Fibroblast of skin of abdomen (primary cell): Measurements from ENCODE around the gene PRKAA2. TPM values are rescaled to one million over a fixed set of nuclear protein-coding genes. Genes with fewer than 3 reads are reported as not detected.
"Not testable (repeated sequence)": the region's sequence is repeated elsewhere in the genome, so short reads cannot be mapped to it uniquely, and the experiment has no call there.

ENCODE experiments used
- DNase-seq: peaks from one replicate; pipeline ENCODE4 v3.0.0-alpha.2; 2013
- polyA plus RNA-seq, 2 experiments: library from polyadenylated mRNA; unstranded; fragments of 120-200 nt; gene quantifications; one replicate each; pipeline ENCODE4 v1.2.1, GENCODE V29; 2013; ENCODE audit not compliant: insufficient read length in 2 of 2

The PRKAA2 gene
- 1.2 TPM for polyA plus RNA-seq (2013, experiment 1 of 2; ENCODE audit: insufficient read length)
- polyA plus RNA-seq (2013, experiment 2 of 2; ENCODE audit: insufficient read length): 1.1 TPM

DNA sequence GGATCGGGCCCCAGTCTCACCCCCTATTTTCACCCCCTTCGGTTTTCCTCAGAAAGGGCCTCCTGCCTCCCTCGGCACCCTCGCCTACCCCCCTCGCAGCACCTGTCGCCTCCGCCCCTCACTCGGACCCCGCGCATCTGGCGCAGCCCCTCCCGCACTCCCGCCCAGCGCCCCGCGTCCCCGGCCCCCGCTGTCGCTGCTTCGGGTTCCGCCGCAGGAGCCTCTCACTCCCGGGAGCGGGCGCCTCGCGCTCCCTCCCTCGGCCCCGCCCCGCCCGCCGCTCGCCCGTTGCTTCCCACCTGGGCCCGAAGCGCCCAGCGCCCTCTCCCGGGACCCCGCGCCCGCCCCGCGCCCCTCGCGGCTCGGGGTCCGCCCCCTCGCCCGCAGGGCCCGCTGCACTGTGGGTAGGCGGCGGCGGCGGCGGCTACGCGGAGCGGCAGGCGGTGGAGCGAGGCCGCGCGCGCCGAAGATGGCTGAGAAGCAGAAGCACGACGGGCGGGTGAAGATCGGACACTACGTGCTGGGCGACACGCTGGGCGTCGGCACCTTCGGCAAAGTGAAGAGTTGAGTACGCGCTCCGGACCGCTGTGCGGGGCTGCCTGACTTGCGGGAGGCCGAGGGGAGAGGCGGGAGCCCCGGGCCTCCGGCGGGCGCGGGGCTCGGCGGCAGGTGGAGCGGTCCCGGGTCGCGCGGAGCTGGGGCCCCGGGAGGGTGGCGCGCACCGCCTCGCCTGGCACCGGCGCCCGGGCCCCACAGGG, at the start of gene PRKAA2:
Gene PRKAA2, plus strand, starts transcription at position 396 of the 758 bp plus-strand sequence. Its CDS starts 74 bp downstream, at position 470.
- peak; percentile 32 for DNase-seq

GRCh38 chr1:56595397-56596191, 49.5 kb upstream of the PRKAA2 start:
- not testable (repeated sequence) for DNase-seq

DNA sequence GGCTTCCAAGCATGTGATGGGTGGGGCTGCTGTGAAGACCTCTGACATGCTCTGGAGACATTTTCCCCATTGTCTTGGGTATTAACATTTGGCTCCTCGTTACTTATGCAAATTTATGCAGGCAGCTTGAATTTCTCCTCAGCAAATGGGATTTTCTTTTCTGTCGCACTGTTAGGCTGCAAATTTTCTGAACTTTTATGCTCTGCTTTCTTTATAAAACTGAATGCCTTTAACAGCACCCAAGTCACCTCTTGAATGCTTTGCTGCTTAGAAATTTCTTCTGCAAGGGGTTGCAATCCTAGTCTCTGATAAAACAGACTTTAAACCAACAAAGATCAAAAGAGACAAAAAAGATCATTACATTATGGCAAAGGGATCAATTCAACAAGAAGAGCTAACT, 35.0 kb upstream of the PRKAA2 start:
- not testable (repeated sequence) for DNase-seq

GRCh38 chr1:56610770-56611169, 34.3 kb upstream of the PRKAA2 start:
- not testable (repeated sequence) for DNase-seq

- peak; percentile 50 for DNase-seq
These were observed 28.0 kb upstream of the PRKAA2 start for GRCh38 chr1:56617141-56617540.

- DNase-seq: no peak
These were observed 19.2 kb upstream of the PRKAA2 start for GRCh38 chr1:56625819-56626440.

GRCh38 chr1:56626546-56626945, 18.6 kb upstream of the PRKAA2 start:
- peak; percentile 57 for DNase-seq

- peak; percentile 40 for DNase-seq
These were observed 18.0 kb upstream of the PRKAA2 start for GRCh38 chr1:56627019-56627635.

- no peak for DNase-seq
These were observed 17.5 kb upstream of the PRKAA2 start for GRCh38 chr1:56627636-56628039.

DNA sequence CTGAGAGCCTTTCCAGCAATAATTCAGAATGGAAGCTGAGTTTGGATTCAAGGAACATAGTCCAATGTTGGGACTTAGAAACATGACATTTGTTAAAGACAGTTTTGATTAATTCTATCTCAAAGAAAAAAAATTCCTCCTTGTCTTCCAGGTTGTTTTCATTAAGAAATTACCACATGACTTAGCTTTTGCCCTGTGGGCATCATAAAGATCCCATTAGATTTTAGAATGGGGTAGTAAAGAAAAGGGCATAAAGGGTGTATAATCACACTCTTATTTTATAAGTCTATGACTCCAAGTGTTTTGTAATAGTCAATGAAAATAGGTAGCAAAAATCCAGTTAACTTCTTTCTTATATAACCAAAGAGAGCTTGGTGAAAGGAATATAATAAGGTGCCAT, 14.3 kb upstream of the PRKAA2 start:
- no peak for DNase-seq

DNA sequence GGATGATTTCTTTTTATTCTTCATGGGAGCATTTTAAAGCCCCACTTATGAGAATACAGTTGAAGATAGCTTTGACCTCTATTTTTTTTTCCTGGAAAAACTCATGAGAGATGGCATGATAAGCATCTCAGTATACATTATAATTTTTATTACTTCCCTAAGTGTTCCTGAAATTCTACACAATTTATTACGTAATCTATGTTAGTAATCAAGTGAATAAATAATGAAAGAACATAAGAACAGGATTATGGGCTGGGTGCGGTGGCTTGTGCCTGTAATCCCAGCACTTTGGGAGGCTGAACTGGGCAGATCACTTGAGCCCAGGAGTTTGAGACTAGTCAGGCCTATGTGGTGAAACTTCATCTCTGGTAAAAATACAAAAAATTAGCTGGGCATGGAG, 13.2 kb upstream of the PRKAA2 start:
- DNase-seq: no peak

- no peak for DNase-seq
These were observed 10.1 kb upstream of the PRKAA2 start for GRCh38 chr1:56634981-56635380.

- no peak for DNase-seq
These were observed 6.9 kb upstream of the PRKAA2 start for GRCh38 chr1:56638248-56638647.

DNA sequence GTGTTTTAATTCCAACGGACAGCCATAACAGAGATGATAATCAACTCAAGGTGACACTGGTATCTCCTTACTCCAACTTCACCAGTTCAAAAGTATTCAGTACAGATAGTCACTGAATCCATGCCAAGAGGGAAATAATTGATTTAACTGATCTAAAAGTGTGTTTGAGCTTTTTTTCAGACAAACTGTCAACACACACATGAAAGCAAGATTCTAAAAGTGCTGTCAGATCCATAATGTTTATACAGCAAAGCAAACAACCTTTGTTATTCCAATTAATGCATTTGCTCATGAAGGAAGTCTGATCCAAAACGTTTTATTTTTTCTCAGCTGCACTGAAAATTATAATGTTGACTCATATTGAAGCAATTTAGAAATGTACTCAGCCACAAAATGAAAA, 5.9 kb upstream of the PRKAA2 start:
- DNase-seq: no peak

DNA sequence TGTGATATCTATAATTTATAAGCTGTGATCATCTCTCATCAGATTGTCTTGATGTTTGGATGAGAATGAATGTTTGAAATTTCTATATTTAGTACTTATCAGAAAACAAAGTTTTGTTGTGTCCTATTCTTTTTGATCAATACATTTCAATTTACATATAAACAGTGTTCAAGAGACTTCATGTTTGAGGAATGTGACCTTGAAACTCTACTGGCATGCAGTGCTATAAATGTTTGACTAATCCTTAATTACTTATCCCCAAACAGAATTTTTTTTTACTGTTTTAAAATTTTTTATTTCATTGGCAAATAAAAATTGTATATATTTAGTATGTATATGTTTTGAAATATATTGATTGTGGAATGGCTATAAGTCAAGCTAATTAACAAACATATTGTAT, 1.5 kb upstream of the PRKAA2 start:
- DNase-seq: no peak

- peak; percentile 21 for DNase-seq
These were observed 823 bp upstream of the PRKAA2 start for GRCh38 chr1:56644064-56644918.

GRCh38 chr1:56645677-56646305, 677 bp downstream of the PRKAA2 start:
- DNase-seq: no peak

DNA sequence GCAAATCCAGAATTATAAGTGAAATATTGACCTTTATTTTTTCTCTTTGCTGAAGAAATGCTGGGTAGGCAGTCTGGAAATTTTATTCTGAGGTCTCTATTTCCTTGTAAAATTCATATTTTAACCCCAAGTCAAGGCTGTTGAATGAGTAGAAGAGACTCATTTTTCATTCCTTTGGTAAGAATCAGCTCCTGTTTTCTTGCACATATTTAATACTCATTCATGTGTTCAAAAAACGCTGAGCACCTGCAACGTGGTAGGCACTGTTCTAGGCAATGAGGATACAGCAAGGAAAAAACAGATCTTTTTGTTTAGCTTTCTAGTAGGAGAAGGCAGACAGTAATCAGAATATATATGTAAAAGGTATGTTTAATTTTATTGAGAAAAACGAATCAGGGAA, 1.5 kb downstream of the PRKAA2 start:
- no peak for DNase-seq

GRCh38 chr1:56647106-56647505, 2.0 kb downstream of the PRKAA2 start:
- no peak for DNase-seq

DNA sequence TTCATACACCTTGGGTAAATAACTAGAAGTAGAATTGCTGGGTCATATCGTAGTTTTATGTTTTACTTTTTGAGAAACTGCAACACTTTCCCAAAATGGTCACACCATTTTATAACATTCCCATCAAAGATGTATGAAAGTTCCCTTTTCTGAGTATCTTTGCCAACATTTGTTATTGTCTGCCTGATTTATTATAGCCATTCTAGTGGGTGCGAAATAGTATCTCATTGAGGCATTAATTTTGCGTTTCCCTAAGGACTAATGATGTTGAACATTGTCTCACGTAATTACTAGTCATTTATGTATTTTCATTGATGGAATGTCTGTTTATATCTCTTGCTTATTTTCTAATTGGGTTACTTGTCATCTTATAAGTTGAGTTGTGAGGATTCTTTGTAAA, 3.4 kb downstream of the PRKAA2 start:
- DNase-seq: no peak
